Activated T-helper 2 cell treated with anti-CD3 and anti-CD28 coated beads, Interferon-gamma antibody, Interleukin-2, Interleukin-4, amounts not matched to agents 10 μg/mL and 5 μg/mL and 100 μg/mL, durations not matched to agents 14 hours and 24 hours and 36 hours (primary cell): ENCODE measurements around the gene GRPEL2. TPM values are rescaled to one million over a fixed set of nuclear protein-coding genes. Genes with fewer than 3 reads are reported as not detected.

Experiments
- DNase-seq: peaks from one replicate; pipeline ENCODE4 v3.0.0; 2021; ENCODE audit warnings: low spot score
- H3K27ac Mint-ChIP-seq: one replicate; pipeline ENCODE4 v1.8.0; 2021; ENCODE audit warnings: mixed read lengths
- H3K27me3 Mint-ChIP-seq: one replicate; pipeline ENCODE4 v1.8.0; 2021; ENCODE audit warnings: low read depth, mixed read lengths
- H3K36me3 Mint-ChIP-seq: one replicate; pipeline ENCODE4 v1.8.0; 2021; ENCODE audit warnings: low read depth, mixed read lengths
- H3K4me1 Mint-ChIP-seq: one replicate; pipeline ENCODE4 v1.8.0; 2021; ENCODE audit warnings: low read depth, mixed read lengths
- H3K4me3 Mint-ChIP-seq: one replicate; pipeline ENCODE4 v1.8.0; 2021; ENCODE audit warnings: low read depth, mild to moderate bottlenecking, moderate library complexity, mixed read lengths
- H3K9me3 Mint-ChIP-seq: one replicate; pipeline ENCODE4 v1.8.0; 2021; ENCODE audit warnings: mixed read lengths
- intact Hi-C: fragments of 100-400 bp; cut with micrococcal nuclease; formaldehyde crosslinking; loops from one replicate; pipeline ENCODE4 v1.15.1; 2023
- total RNA-seq: library from RNA; stranded (reverse); gene quantifications from 2 replicates; pipeline ENCODE4 v1.2.3, GENCODE V29; 2022

The GRPEL2 gene
- total RNA-seq, 1 donor from 2014 or later, result 22.5 TPM

DNA sequence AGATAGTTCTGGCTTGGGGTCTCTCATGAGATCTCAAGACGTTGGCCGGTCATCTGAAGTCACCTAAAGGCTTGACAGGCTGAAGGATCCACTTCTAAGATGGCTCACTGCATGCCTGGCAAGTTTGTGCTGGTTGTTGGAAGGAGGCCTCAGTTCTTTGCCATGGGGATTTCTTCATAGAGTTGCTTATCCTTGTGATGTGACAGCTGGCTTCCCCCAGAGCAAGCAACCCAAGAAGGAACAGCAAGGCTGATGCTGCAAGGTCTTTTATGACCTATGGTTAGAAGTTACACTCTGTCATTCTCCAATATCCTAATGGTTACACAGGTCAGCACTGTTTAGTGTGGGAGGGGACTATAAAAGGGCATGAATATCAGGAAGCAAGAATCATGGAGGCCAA is 20.7 kb upstream of the GRPEL2 start:
- Mint-ChIP-seq H3K27me3 (no peaks in the 10 kb centered on the region), H3K9me3 (no peaks in the 10 kb centered on the region), H3K4me1 (no peaks in the 10 kb centered on the region), H3K27ac (no peak overlapping the region), H3K4me3 (no peak overlapping the region), H3K36me3 (no peaks in the 10 kb centered on the region)
- intact Hi-C loops, result no loop called here
- no peak for DNase-seq

DNA sequence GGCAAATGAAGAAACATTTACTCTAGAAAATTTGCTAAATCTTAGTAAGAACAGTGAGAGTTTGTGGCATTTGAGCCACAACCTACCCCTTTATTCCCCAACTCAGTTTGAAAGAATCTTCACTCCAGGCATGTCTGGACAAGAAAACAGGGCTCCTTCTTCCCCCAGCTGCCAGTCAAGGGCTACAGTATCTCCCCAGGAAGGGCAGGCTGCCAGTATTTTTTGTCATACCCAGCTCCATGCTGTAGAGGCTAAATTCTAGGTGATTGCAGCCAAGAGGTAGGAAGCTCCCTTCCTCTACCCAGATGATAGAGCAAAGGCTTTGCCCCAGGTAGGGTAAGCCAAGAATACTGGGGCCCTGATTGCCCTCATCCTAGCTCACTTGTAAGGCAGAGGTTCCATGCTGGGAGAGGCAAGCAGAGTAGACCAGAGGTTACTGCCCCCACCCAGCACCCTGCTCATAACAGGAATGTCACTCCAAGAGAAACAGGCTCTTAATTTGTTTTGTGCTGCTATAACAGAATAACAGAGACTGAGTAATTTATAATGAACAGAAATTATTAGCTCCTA is 20.0 kb upstream of the GRPEL2 start:
- Mint-ChIP-seq H3K27me3 (peaks cover 5% of the 10 kb centered on the region), H3K9me3 (no peaks in the 10 kb centered on the region), H3K4me3 (no peak overlapping the region), H3K36me3 (no peaks in the 10 kb centered on the region), H3K4me1 (no peaks in the 10 kb centered on the region), H3K27ac (no peak overlapping the region)
- no peak for DNase-seq
- intact Hi-C loops, result no loop called here

DNA sequence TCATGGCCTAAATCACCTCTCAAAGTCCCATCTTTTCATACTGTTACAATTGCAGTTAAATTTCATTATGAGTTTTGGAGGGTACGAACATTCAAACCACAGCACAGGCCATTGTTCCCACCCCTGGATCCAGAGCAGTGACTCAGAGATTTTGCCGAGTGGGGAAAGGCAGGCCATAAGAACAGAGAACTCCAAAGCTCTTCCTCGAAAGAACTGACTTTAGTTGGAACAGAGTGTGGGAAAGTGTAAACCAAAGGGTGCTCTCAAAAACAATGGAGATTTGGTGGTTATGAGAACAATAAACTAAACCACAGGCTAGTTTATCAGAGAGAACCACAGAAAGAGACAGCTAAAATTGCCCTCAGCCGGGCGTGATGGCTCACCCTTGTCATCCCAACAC is 19.4 kb upstream of the GRPEL2 start:
- Mint-ChIP-seq H3K4me1 (no peaks in the 10 kb centered on the region), H3K4me3 (no peak overlapping the region), H3K9me3 (no peaks in the 10 kb centered on the region), H3K27me3 (peaks cover 6% of the 10 kb centered on the region), H3K27ac (no peak overlapping the region), H3K36me3 (no peaks in the 10 kb centered on the region)
- no peak for DNase-seq
- intact Hi-C loops, result no loop called here

GRCh38 chr5:149326611-149327010 is 18.7 kb upstream of the GRPEL2 start:
- peaks cover 6% of the 10 kb centered on the region for H3K27me3 Mint-ChIP-seq
- no peak for DNase-seq
- H3K27ac Mint-ChIP-seq, result no peak overlapping the region
- intact Hi-C loops, result no loop called here
- no peaks in the 10 kb centered on the region for H3K4me1 Mint-ChIP-seq
- no peaks in the 10 kb centered on the region for H3K36me3 Mint-ChIP-seq
- no peaks in the 10 kb centered on the region for H3K9me3 Mint-ChIP-seq
- no peak overlapping the region for H3K4me3 Mint-ChIP-seq

GRCh38 chr5:149328177-149328576 is 17.1 kb upstream of the GRPEL2 start:
- H3K36me3 Mint-ChIP-seq, result no peaks in the 10 kb centered on the region
- intact Hi-C loops, result no loop called here

DNA sequence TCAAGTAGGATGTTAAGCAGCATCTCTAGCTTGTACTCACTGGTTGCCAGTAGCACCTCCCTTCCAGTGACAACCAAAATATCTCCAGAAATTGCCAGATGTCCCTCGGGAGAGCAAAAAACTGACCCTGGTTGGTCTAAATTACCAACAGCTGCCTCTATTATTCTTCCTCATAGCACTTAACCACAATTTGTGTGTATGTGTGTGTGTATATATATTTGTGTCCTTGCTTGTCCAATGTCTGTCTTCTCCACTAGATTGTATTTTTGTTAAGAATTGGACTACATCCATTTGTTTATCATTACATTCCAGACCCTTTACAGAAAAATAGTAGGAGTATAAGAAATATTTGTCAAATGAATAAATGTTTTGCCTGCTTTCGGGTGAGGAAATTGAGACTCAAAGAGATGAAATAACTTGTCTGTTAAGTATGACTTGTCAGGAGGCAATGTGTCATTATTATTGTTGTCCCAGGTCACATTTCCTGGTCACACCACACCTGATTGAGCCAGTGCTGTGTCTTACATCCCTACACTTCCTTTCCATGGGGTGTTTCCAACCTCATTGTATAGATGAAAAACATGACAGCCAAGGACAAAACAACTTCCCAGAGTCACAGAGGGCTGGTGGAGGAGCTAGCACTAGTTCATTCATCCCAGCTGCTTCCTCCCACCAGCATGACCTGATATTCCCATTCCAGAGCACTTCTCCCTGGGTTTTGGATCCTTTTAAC is 11.4 kb upstream of the GRPEL2 start:
- Mint-ChIP-seq H3K4me1 (no peaks in the 10 kb centered on the region), H3K36me3 (no peaks in the 10 kb centered on the region), H3K27me3 (peaks cover 24% of the 10 kb centered on the region), H3K27ac (no peak overlapping the region), H3K9me3 (no peaks in the 10 kb centered on the region), H3K4me3 (no peak overlapping the region)
- intact Hi-C loops, result no loop called here
- DNase-seq, result no peak

More at GRCh38 chr5:149328177-149328576, 17.1 kb upstream of the GRPEL2 start:
- no peak for DNase-seq
- no peaks in the 10 kb centered on the region for H3K9me3 Mint-ChIP-seq
- H3K4me1 Mint-ChIP-seq, result no peaks in the 10 kb centered on the region
- no peak overlapping the region for H3K4me3 Mint-ChIP-seq
- no peak overlapping the region for H3K27ac Mint-ChIP-seq
- H3K27me3 Mint-ChIP-seq, result peaks cover 6% of the 10 kb centered on the region

GRCh38 chr5:149337736-149338135 is 7.6 kb upstream of the GRPEL2 start:
- intact Hi-C loops, result no loop called here
- H3K9me3 Mint-ChIP-seq, result no peaks in the 10 kb centered on the region

GRCh38 chr5:149338364-149338763 is 6.9 kb upstream of the GRPEL2 start:
- Mint-ChIP-seq H3K27ac (no peak overlapping the region), H3K36me3 (no peaks in the 10 kb centered on the region)
- intact Hi-C loops, result no loop called here

More at GRCh38 chr5:149337736-149338135, 7.6 kb upstream of the GRPEL2 start:
- H3K4me1 Mint-ChIP-seq, result no peaks in the 10 kb centered on the region
- H3K27me3 Mint-ChIP-seq, result peaks cover 27% of the 10 kb centered on the region
- no peaks in the 10 kb centered on the region for H3K36me3 Mint-ChIP-seq
- no peak for DNase-seq
- H3K4me3 Mint-ChIP-seq, result no peak overlapping the region
- no peak overlapping the region for H3K27ac Mint-ChIP-seq

GRCh38 chr5:149340920-149341319 is 4.4 kb upstream of the GRPEL2 start:
- peaks cover 12% of the 10 kb centered on the region for H3K4me1 Mint-ChIP-seq
- intact Hi-C loops, result no loop called here
- DNase-seq, result no peak
- peaks cover 7% of the 10 kb centered on the region for H3K36me3 Mint-ChIP-seq
- H3K4me3 Mint-ChIP-seq, result no peak overlapping the region
- H3K9me3 Mint-ChIP-seq, result no peaks in the 10 kb centered on the region
- peaks cover 24% of the 10 kb centered on the region for H3K27me3 Mint-ChIP-seq
- H3K27ac Mint-ChIP-seq, result no peak overlapping the region

More at GRCh38 chr5:149338364-149338763, 6.9 kb upstream of the GRPEL2 start:
- DNase-seq, result no peak
- no peaks in the 10 kb centered on the region for H3K4me1 Mint-ChIP-seq
- H3K9me3 Mint-ChIP-seq, result no peaks in the 10 kb centered on the region
- peaks cover 27% of the 10 kb centered on the region for H3K27me3 Mint-ChIP-seq
- no peak overlapping the region for H3K4me3 Mint-ChIP-seq

DNA sequence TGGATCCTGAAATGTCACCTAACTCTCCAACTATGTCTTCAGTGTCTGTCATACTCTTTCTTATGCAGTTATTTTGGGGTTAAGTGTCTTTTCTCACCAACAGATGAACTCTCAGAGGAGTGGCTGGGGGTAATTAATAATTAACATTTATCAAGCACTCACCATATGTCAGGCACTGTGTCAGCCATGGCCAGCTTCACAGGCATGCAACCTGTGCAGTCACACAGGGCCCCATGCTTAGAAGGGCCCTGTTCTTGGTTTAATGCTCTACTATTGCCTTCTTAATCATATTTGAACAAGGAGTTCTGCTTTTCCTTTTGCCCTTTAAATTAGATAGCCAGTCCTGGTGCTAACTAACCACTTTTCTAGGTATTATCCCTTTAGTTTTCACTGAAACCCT is 3.4 kb upstream of the GRPEL2 start:
- Mint-ChIP-seq H3K27ac (no peak overlapping the region), H3K4me3 (no peak overlapping the region), H3K27me3 (peaks cover 21% of the 10 kb centered on the region), H3K36me3 (peaks cover 13% of the 10 kb centered on the region), H3K9me3 (no peaks in the 10 kb centered on the region), H3K4me1 (peaks cover 13% of the 10 kb centered on the region)
- no peak for DNase-seq
- intact Hi-C loops, result no loop called here

GRCh38 chr5:149344151-149344550 is 1.1 kb upstream of the GRPEL2 start:
- peaks cover 34% of the 10 kb centered on the region for H3K4me1 Mint-ChIP-seq
- no peaks in the 10 kb centered on the region for H3K9me3 Mint-ChIP-seq
- intact Hi-C loops, result loop anchor here (2.0 kb wide), 1 partner anchor 657 kb away; the partner anchor contains the start of genes HMGXB3 and TIGD6
- H3K36me3 Mint-ChIP-seq, result peaks cover 35% of the 10 kb centered on the region
- no peak for DNase-seq
- peak overlapping the region; percentile 49 for H3K4me3 Mint-ChIP-seq
- peaks cover 9% of the 10 kb centered on the region for H3K27me3 Mint-ChIP-seq
- H3K27ac Mint-ChIP-seq, result peak overlapping the region; percentile 28

DNA sequence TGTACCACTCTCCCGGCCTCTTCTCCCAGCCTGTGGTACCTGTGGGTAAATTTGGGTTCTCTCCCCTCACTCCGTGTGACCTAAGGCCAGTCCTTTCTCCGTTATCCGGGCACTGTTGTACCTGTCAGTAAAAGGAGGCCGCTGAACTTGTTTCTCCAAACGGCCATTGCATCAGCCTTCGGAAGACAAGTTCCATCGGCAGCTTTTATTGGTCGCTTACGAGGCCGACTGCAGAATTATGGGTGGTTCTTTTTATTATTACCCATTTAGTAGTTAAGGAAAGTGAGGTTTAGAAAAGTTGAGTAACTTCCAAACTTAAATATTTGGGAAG is 558 bp downstream of the GRPEL2 start:
- H3K36me3 Mint-ChIP-seq, result peaks cover 52% of the 10 kb centered on the region
- no peak for DNase-seq
- intact Hi-C loops, result loop anchor here (1.0 to 5.0 kb wide), 5 partner anchors 11 to 655 kb away; partner anchors contain the start of genes CSNK1A1, HMGXB3, SLC26A2 and TIGD6
- H3K27me3 Mint-ChIP-seq, result peaks cover 1% of the 10 kb centered on the region
- H3K9me3 Mint-ChIP-seq, result no peaks in the 10 kb centered on the region
- H3K4me3 Mint-ChIP-seq, result peak overlapping the region; percentile 98
- H3K4me1 Mint-ChIP-seq, result peaks cover 47% of the 10 kb centered on the region
- peak overlapping the region; percentile 94 for H3K27ac Mint-ChIP-seq

GRCh38 chr5:149348518-149348917 is 3.2 kb downstream of the GRPEL2 start:
- no peak for DNase-seq
- Mint-ChIP-seq H3K4me3 (peak overlapping the region; percentile 98), H3K9me3 (no peaks in the 10 kb centered on the region), H3K4me1 (peaks cover 59% of the 10 kb centered on the region), H3K27ac (peak overlapping the region; percentile 76), H3K27me3 (no peaks in the 10 kb centered on the region), H3K36me3 (peaks cover 75% of the 10 kb centered on the region)
- intact Hi-C loops, result loop anchor here (5.0 kb wide), 2 partner anchors 556 to 614 kb away; partner anchors contain the start of gene SLC26A2
